ENCODE data around the gene PDPR.
"Not testable (repeated sequence)": the region's sequence is repeated elsewhere in the genome, so short reads cannot be mapped to it uniquely, and the experiment has no call there.

PDPR gene

DNA sequence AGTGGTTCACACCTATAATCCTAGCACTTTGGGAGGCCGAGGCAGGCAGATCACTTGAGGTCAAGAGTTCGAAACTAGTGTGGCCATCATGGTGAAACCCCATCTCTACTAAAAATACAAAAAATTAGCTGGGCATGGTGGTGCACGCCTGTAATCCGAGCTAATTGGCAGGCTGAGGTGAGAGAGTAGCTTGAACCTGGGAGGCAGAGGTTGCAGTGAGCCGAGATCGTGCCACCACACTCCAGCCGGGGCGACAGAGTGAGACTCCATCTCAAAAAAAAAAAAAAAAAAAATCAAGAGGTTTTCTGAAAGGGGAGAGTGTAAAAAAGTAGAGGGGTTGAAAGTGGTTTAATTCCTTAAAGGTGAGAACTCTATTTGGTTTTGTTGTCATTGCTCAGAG is 21.7 kb downstream of the PDPR start:
- not testable (repeated sequence) for DNase-seq

DNA sequence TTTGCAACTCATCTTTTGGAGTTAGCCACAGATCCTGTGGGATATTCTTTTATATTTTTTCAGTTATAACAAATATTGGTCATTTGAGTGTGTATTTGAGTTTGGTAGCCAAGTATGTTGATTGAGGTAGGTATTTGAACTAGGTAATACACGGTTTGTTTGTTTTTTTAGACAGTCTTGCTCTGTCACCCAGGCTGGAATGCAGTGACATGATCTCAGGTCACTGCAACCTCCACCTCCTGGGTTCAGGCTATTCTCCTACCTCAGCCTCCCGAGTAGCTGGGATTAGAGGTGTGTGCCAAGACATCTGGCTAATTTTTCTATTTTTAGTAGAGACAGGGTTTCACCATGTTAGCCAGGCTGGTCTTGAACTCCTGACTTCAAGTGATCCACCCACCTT is 22.5 kb downstream of the PDPR start:
- DNase-seq, result not testable (repeated sequence)

DNA sequence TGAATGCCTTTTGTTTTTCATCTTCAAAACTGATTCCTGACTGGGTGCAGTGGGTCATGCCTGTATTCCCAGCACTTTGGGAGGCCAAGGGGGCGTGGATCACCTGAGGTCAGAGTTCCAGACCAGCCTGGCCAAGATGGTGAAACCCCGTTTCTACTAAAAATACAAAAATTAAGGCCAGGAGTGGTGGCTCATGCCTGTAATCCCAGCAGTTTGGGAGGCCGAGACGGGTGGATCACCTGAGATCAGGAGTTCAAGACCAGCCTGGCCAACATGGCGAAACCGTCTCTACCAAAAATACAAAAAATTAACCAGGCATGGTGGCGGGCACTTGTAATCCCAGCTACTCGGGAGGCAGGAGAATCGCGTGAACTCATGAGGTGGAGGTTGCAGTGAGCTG is 28.6 kb downstream of the PDPR start:
- not testable (repeated sequence) for DNase-seq

DNA sequence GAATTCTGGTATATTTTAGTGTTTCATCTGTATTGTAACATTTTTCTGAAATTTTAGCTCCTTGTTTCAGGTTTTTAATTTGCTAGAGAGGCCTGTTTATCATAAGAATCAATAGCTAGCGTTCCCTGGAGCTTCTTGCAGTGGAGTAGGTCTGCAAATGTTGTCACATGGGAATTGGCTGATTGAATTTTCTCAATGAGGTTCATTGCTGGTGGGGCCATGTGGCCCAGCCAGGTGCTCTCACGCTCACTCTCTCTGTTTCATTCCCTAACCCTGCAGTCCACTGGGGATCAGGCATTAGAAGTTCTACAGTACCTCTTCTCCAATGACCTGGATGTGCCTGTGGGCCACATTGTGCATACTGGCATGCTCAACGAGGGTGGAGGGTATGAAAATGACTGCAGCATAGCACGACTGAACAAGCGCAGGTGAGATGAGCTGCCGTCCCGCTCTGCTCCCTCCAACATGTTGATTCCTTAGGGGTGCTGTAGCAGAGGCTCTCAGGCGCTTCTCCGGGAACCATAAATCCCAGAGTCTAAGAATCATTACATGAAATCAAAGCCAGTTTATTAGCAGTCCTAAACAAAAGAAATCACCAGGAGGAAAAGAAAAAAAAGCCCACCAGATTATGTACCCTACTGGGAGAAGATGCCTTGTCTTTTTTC is 29.2 kb downstream of the PDPR start:
- not testable (repeated sequence) for DNase-seq

DNA sequence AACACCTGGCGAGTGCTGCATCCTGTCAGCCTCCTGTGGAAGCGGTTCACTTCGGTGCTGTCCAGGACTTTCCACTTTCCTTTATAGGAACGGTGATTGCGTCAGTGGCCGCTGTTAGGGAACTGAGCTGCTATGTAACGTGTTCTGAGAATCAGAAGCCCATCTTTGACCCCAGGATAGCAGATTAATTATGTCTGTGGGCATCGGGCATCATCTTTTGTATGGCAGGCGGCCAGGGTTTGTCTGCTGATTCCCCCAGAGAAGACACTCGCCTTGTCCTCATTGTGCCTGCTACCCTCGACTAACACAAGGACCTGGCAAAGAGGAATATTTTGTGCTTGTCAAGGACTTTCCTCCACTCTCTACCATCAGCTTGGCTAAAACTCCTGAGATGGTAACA is 33.7 kb downstream of the PDPR start:
- DNase-seq, result not testable (repeated sequence)

DNA sequence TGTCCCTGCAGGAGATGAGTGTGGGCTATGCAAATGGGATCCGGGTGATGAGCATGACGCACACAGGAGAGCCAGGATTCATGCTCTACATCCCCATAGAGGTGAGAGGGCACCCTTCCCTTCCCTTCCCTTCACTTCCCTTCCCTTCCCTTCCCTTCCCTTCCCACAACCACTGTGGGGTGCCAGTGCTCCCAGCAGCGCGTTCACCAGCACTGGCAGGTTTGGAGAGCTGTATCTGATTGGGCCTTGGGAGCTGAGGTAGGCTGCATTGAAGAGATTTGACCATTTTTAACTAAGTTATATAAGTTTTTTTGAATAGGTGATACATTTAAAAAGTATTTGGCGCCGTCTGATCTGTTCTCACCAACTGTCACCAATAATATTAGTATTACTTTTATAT is 34.3 kb downstream of the PDPR start:
- DNase-seq, result not testable (repeated sequence)

DNA sequence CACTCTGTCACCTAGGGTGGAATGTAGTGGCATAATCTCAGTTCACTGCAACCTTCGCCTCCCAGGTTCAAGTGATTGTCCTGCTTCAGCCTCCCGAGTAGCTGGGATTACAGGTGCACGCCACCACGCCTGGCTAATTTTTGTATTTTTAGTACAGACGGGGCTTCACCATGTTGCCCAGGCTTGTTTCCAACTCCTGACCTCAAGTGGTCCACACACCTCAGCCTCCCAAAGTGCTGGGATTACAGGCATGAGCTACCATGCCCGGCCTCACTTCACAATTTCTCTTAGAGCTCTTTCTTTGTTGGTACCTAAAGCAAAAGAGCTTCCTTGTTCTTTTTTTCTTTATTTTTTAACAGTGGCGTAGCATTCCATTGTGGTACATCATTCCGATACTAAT is 35.2 kb downstream of the PDPR start:
- not testable (repeated sequence) for DNase-seq

DNA sequence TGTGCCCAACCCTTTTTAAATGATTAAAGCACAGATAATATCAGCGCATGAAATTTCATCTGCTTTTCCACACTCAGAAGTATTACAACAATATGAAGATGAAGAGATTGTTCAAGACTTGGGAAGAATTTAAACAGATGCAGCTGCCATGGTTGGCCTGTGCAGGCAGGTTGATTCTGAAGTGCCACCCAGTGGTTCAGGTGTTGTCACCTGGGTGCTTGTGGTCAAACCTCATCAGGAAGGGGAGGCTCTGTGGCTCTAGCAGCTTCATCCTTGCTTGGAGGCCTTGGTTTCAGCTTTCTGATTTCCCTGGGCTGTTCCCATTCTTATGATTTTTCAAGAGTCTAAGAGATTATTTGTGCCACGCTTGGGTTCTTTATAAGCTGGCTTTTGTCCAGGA is 37.3 kb downstream of the PDPR start:
- DNase-seq, result no peak

DNA sequence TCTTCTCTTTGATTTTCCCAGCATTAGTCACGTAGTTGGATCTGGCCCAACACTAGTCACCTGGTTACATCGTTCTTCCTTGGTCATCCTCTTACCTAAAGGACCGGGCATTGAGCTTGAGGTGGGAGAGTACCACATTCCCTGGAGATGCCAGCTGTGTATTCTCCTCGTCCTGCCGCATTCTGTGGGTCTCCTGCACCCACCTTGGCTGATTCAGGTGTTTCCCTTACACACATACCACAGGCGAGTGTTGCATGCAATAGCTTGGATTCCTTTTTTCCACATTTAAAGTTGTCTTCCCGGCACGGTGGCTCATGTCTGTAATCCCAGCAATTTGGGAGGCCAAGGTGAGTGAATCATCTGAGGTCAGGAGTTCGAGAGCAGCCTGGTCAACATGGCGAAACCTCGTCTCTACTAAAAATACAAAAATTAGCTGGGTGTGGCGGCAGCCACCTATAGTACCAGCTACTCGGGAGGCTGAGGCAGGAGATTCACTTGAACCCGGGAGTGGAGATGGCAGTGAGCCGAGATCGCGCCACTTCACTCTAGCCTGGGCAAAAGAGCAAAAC is 37.9 kb downstream of the PDPR start:
- DNase-seq, result no peak

DNA sequence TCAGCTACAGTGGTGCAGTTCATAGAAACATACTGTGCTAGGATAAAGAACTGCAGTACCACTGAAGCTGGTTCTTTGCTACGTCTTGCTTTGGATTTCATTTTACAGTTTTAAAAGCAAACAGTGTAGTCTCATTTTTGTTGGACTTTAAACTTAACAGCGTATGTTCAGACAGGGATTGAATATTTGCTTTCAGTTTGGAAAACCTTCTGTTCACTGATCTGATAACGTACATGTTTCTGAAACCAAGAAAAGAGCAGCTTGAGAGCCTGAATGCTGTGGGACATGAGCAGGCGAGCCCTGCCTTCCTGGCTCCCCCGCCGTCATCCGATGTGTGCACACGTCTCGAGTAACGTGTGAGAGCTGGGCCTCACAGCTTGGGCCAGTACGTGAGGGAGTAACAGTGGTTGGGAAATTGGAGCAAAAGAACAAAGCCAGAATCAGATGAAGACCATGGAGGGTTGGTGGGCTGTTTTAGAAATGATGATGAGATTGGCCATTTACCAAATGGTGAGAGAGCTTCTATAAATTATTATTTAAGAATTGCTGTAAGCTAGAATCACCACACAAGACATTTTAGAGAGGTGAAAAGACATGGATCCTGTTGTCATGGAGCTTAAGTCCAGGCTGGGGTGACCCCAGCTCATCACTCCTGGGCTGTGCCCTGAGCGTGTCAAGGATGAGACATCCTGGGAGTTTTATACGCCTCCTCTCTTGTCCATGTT is 38.6 kb downstream of the PDPR start:
- no peak for DNase-seq

DNA sequence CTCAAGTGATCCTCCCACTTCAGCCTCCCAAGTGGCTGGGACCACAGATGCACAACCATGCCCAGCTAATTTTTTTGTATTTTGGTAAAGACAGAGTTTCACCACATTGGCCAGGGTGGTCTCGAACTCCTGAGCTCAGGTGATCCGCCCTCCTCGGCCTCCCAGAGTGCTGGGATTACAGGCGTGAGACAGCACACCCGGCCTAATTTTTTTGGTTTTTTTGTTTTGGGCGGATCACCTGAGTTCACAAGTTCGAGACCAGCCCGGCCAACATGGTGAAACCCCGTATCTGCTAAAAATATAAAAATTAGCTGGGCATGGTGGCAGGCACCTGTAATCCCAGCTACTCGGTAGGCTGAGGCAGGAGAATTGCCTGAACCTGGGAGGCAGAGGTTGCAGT is 40.6 kb downstream of the PDPR start:
- not testable (repeated sequence) for DNase-seq

DNA sequence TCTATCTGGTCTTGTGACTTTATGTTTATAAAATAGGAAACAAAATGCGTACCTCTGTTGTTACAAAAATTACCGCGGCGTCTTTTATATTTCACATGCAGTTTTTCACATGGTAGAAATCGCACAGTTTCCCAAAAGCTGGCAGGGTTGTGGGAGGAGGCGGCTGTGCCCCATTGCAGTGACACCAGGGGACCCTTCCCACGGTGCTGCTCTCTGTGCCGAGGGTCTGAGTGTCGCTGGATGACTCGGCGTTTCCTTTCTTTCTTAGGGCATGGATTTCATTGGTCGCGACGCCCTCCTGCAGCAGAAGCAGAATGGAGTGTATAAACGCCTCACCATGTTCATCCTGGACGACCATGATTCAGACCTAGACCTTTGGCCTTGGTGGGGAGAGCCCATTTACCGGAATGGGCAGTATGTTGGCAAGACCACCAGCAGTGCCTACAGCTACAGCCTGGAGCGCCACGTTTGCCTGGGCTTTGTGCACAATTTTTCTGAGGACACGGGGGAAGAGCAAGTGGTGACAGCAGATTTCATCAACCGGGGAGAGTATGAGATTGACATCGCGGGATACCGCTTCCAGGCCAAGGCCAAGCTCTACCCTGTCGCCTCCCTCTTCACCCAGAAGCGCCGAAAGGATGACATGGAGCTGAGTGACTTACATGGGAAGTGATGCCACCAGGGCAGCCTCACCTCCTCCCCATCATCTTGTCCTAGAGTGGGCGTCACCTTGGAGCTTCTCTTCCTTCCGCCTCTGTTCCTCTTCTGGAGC is 42.3 kb downstream of the PDPR start:
- DNase-seq, result no peak

DNA sequence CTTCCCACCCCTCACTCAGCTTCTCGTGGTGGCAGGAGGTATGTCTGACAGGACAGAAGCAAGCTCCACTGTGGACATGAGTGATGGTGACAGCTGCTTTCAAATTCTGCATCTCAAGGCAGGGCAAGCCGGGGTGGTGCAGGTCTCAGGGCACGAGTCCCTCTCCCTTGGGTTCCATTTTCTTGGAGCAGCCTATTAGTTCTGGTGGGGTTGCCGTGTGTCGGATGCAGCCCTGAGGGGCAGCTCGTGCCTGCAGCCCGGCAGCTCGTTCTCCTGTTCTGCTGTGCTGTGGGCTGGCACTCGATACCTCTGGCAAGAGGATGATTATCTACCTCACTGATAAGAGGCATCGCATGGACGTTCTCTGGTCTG is 43.0 kb downstream of the PDPR start:
- no peak for DNase-seq

DNA sequence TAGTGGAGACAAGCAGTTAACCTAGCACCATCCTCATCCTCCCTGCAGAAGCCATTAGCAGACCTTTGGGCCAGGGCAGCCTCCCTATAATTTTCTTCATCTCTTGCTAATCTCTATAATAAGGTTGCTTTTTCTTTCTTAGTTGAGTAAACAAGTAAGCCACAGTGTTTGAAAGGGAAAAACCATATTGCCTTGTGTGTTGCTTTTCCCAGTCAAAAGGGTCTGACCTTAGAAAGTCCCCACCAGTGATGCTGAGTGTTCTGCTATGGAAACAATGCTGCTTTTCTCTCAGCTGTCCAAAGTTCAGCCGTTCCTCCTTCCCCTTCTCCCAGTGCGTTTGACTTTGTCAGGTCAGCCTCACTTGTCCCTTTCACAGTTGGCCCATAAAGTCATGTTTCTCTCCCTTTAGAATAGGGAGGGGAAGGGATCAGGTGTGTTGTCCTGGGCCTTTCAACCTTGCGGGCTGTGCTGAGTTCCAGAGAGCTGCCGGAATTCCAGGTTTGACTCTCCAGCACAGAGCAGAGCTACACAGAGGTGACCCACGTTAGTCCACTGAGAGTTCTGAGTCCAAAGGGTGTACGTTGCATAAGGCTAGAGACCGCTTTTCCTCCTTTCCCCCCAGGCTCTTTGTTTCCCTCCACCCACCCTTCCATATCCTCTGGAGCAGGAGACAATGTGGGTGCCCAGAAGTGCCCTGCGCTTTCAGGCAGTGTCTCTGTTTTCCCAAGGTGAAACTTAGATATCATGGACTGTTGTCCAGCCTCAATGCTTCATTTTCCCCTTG is 43.5 kb downstream of the PDPR start:
- no peak for DNase-seq

DNA sequence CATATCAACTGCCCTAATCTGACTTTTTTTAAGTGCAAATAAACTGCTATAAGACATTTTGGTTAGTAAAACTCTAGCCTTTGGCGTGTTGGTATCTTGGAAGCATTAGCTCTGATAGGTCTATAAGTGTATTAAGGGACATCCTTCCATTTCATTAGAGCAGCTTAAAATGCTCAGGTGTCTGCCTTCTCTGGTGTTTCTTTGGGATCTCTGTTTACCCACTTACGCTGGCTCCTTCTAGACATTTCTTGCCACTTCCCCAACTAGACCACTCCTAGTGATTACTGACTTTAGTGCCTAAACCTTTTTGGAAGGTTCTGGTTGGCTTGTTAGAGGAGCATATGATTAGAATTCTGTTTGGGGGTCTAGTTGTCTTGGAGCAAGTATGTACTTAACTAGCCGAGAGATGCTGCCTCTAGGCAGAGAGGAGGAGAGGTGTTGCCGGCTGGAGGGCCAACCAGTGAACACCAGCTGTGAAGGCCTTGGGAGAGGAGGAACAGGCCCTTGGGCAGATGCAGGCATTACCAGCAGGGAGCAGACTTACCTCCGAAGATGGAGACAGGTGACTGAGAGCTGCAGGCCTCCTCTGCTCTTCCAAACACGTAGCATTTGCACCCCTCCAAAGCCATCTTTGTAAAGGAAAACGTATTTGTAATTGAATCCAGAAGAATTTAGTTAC is 44.3 kb downstream of the PDPR start:
- no peak for DNase-seq

DNA sequence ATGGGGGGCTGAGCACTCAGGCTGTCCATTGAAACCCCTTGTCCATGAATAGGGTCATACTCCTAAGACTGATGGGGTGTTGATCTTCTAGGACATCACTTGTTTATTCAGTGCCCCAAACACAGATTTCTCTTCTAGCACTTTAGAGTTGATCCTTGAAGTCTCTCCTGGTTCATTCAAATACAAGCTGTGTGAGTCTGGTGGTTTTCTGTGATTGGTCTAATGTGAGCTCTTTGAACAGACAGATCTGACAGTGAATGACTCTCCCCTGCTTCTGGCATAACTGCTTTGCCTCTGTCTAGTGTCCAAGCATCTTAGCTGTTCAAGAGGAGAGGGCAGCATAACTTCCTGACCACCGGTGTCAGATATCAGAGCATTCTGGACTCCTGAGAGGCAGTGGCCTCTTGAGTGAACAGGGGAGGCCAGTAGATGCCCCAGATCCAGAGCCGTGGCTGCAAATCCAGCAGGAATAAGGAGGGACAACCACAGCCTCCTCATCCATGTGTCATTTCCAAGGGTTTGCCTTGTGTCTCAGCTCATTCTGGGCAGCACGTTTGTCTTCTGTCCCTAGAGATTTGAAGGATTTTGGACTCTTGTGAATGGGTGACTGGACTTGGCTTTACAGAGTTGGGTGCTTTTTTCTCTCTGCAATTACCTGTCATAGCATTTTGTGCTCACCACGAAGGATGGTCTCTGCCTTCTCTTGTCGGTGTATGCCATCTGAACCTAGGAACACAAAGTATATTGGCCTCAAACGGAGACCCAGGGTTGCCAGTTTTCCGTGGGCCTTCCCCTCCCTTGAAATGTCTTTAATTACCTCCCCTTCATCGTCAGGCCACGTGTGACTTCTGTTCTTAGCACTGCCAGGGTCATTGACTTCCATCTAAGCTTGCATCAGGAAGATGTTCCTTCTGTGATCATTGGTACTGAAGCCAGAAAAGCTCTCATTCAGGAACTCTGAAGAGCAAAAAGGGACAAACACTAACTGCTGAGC is 45.5 kb downstream of the PDPR start:
- no peak for DNase-seq

DNA sequence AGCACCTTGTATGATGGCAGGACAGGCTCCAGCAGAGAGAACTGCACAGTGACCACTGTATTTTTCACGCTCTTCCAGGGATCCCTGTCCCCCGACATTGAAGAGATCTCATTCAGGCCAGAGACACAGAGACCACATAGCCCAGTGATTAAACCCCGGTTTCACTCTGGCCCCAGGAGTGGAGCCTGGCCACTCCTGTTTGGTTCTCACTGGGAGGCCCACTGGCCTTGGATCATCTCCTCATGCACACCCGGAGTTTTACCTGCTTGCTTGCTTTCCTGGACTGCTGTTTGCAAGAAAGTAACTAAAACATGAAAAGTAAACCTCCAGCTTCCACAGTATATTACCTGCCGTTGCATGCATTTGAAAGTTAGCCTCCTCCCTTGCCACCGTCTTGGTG is 46.3 kb downstream of the PDPR start:
- no peak for DNase-seq

DNA sequence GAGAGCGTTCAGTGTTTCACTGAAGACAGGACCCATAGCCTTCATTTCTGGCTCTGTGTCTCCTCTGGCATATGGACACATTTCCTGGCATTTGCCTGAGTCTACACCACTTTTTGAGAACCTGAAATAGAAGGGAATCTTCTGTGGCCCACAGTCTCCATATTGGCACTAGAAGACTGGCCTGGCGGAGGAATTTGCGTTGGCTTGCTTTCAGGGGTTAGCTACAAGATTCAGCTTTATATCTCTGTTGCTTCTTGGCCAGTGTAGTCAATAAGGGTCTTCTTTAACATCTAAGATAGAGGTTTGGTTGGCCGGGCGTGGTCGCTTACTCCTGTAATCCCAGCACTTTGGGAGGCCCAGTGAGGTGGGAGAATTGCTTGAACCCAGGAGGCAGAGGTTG is 46.7 kb downstream of the PDPR start:
- no peak for DNase-seq

DNA sequence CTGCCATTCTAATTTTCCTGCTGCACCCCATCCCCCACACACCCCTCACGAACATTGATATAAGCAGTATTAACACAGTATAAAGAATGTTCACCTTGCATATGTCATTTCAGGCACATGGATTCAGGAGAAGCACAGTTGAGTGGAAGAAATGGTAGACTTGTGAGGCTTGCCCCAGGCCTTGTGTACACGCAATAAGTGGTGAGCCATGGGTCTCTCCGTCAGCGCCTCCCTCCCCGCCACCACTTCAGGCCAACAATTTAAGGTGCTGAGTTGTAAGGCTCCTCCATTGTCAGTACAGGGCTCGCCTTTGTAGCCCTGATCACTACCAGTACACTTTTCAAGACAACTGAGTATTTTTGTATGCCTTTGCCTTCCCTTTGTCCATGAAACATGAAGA is 47.2 kb downstream of the PDPR start:
- DNase-seq, result no peak

DNA sequence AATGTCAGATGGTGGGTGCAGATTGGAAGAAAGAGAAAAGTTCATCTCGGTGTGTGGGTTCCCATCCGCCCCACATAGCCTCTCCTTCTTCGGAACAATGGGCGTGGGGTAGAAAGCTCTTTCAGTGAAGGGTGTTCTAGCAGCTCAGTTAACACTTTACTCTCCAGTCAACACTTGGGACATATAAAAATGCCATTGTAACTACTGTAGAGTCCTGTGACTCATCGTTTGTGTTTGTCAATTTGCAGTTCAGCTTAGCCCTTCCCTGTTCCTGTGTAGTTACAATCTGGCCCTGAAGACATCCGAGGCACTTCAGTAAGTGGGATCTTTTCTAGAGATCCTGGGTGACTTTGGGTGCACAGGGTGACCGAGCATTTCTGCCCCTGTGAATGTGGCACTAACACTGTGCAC is 47.9 kb downstream of the PDPR start:
- DNase-seq, result no peak

DNA sequence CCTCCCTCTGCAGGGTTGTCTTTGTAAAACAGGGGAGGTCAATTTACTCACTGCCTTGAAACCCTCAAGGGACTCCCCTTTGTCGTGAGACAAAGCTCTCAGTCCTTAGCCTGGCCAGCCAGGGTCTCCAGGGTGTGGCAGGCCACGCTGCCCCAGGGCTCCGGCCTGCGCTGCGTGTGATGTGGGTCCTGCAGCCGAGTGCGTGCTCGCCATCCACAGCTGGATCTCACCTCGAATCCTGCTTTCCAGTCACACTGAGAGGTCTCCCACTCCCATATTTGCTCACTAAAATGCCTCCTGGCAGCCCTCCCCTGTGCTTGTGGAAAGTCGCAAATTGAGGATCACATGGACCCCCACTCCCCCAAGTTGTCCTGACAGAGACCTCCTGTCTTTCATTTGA is 49.5 kb downstream of the PDPR start:
- DNase-seq, result no peak
